HL-60 (cell line): Measurements from ENCODE around the gene SF3B4.
"Not testable (repeated sequence)": the region's sequence is repeated elsewhere in the genome, so short reads cannot be mapped to it uniquely, and the experiment has no call there.

ENCODE experiments used
- DNase-seq, 2 experiments: peaks; one replicate each; pipeline ENCODE4 v3.0.0-alpha.2; 2010 to 2020; ENCODE audit warnings: low read depth in 1 of 2, low spot score in 1 of 2
- H3K27ac ChIP-seq: fragments of 250-450 bp; sonication (Bioruptor Pico); replicated peaks from 2 replicates; pipeline ENCODE4 v1.5.1; 2020; ENCODE audit warnings: mild to moderate bottlenecking, moderate library complexity
- H3K27me3 ChIP-seq: fragments of 250-450 bp; sonication (Bioruptor Pico); 2 replicates; pipeline ENCODE4 v1.5.1; 2021; ENCODE audit warnings: mild to moderate bottlenecking, moderate library complexity; ENCODE audit not compliant: insufficient read depth, poor library complexity, severe bottlenecking
- H3K4me3 ChIP-seq: replicated peaks from 2 replicates; pipeline ENCODE4 v1.5.1; 2011; ENCODE audit warnings: mild to moderate bottlenecking, control low read depth, low read length; ENCODE audit not compliant: insufficient read depth
- GABPA ChIP-seq: IDR thresholded peaks from 2 replicates; pipeline ENCODE4 v1.6.1; 2012; ENCODE audit warnings: low read depth
- POLR2AphosphoS5 ChIP-seq: IDR thresholded peaks from 2 replicates; pipeline ENCODE4 v1.6.1; 2012; ENCODE audit warnings: low read depth
- SPI1 ChIP-seq: IDR thresholded peaks from 2 replicates; pipeline ENCODE4 v1.6.1; 2012; ENCODE audit warnings: low read depth, mild to moderate bottlenecking, borderline replicate concordance
- TF ChIP-seq, protein P1 (sequence below): IDR thresholded peaks from 2 replicates; pipeline ENCODE4 v1.6.1; 2012; ENCODE audit warnings: low read depth; ENCODE audit not compliant: insufficient replicate concordance
- TF ChIP-seq, protein P2 (sequence below): IDR thresholded peaks from one replicate; pipeline ENCODE4 v1.5.1; 2011; ENCODE audit warnings: low read length, control low read depth, inconsistent platforms; ENCODE audit not compliant: insufficient read depth

SF3B4 gene

DNA sequence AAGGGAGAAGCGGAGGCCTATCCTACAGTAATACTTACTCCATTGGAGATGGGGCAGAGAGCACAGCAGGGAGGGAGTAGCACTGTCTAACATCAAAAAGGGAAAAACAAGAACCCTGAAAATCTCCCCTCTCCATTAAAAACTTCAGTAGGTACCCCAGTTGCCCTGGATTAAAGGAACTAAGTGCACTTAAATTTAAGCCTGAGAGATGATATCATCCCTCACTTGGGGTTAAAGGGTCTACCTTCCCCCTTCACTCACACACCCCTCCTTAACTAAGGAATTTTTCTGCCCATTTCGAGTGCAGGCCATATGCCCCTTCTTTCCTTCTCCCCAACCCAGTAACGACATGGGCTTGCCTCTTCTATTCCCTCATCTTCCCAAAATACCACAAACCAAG is 12.8 kb upstream of the SF3B4 start:
- no peak for DNase-seq
- Histone ChIP-seq H3K27me3 (no peaks in the 10 kb centered on the region), H3K4me3 (no peak overlapping the region), H3K27ac (no peak overlapping the region)
- TF ChIP-seq, protein P1, sequence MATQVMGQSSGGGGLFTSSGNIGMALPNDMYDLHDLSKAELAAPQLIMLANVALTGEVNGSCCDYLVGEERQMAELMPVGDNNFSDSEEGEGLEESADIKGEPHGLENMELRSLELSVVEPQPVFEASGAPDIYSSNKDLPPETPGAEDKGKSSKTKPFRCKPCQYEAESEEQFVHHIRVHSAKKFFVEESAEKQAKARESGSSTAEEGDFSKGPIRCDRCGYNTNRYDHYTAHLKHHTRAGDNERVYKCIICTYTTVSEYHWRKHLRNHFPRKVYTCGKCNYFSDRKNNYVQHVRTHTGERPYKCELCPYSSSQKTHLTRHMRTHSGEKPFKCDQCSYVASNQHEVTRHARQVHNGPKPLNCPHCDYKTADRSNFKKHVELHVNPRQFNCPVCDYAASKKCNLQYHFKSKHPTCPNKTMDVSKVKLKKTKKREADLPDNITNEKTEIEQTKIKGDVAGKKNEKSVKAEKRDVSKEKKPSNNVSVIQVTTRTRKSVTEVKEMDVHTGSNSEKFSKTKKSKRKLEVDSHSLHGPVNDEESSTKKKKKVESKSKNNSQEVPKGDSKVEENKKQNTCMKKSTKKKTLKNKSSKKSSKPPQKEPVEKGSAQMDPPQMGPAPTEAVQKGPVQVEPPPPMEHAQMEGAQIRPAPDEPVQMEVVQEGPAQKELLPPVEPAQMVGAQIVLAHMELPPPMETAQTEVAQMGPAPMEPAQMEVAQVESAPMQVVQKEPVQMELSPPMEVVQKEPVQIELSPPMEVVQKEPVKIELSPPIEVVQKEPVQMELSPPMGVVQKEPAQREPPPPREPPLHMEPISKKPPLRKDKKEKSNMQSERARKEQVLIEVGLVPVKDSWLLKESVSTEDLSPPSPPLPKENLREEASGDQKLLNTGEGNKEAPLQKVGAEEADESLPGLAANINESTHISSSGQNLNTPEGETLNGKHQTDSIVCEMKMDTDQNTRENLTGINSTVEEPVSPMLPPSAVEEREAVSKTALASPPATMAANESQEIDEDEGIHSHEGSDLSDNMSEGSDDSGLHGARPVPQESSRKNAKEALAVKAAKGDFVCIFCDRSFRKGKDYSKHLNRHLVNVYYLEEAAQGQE = no peak
- TF ChIP-seq SPI1 (no peak), POLR2AphosphoS5 (no peak), GABPA (no peak)
- TF ChIP-seq, protein P2, sequence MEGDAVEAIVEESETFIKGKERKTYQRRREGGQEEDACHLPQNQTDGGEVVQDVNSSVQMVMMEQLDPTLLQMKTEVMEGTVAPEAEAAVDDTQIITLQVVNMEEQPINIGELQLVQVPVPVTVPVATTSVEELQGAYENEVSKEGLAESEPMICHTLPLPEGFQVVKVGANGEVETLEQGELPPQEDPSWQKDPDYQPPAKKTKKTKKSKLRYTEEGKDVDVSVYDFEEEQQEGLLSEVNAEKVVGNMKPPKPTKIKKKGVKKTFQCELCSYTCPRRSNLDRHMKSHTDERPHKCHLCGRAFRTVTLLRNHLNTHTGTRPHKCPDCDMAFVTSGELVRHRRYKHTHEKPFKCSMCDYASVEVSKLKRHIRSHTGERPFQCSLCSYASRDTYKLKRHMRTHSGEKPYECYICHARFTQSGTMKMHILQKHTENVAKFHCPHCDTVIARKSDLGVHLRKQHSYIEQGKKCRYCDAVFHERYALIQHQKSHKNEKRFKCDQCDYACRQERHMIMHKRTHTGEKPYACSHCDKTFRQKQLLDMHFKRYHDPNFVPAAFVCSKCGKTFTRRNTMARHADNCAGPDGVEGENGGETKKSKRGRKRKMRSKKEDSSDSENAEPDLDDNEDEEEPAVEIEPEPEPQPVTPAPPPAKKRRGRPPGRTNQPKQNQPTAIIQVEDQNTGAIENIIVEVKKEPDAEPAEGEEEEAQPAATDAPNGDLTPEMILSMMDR = no peak

DNA sequence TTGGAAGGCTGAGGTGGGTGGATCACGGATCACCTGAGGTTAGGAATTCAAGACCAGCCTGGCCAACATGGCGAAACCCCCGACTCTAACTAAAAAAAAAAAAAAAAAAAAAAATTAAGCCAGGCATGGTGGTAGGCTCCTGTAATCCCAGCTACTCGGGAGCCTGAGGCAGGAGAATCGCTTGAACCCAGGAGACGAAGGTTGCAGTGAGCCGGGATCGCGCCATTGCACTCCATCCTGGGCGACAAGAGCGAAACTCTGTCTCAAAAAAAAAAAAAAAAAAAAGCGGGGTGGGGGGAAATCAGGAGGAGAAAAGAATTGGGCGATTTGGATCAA is 11.0 kb upstream of the SF3B4 start:
- not testable (repeated sequence) for H3K27me3 ChIP-seq, H3K4me3 ChIP-seq, DNase-seq, H3K27ac ChIP-seq

DNA sequence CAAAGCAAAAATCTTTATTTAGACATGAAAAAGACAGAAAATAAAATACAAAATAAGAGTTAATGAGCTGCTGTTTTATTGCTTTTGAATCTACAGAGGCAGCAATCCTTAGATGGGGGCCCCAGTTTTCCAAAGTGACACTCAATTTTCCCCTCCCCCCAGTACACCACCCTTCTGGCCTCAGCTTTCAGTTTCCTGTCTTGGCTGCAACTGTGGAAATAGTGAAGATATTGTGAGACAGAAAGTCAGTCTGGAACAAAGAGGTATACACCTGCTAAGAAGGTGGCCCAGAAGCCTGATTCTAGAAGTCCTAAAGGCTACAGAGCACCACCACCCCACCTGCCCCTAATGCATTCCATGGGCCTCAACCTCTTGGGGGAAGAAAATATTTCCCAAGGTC is 10.2 kb upstream of the SF3B4 start:
- no peaks in the 10 kb centered on the region for H3K27me3 ChIP-seq
- DNase-seq = peak in 1 of 2 experiments; percentile 8
- TF ChIP-seq SPI1 = no peak
- TF ChIP-seq GABPA = no peak
- no peak for TF ChIP-seq POLR2AphosphoS5
- TF ChIP-seq, protein P2 = no peak
- TF ChIP-seq, protein P1 = no peak
- H3K4me3 ChIP-seq = no peak overlapping the region
- H3K27ac ChIP-seq = peak overlapping the region; percentile 51

DNA sequence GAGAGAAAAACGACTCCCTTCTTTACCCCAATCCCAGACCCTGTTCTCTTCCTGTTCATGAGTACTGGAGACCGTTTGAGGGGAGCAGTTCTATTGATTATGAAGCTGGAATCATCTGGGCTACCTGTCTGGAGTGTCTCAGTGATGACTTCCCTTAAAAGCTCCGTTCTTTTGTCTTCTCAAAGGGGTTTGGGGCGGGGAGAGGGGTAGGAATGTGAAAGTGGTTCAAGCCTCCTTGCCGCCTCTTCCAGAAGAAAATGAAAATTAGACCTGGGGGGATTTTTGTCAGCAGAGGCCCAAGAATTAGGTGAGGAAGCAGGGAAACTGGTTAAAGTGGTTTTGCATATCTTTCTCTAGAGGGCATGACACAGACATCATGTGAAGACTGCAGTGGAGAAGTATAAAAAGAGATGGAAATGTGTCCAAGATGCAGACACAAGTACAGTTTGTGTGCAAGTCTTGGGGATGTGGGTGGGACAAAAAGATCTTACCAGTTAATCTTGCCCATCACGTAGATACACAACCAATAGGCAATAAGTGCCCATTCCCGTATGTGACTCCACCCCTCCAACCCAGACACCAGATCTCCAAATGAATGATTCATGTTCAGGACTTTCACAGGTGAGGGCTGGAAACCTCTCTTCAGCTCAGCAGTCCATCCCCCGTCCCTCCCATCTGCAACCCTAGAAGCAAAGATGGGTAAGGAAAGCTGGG is 9.5 kb upstream of the SF3B4 start:
- no peak for TF ChIP-seq POLR2AphosphoS5
- DNase-seq = no peak
- H3K27ac ChIP-seq = peak overlapping the region; percentile 51
- no peak overlapping the region for H3K4me3 ChIP-seq
- H3K27me3 ChIP-seq = no peaks in the 10 kb centered on the region
